DND-41 (cell line): ENCODE results near the gene NFIA.

Experiments
- ATAC-seq: fragments of 200-7000 bp; cut with Tn5 transposase; 3 replicates; pipeline ENCODE4 v1.9.1; 2021; ENCODE audit warnings: low read depth; ENCODE audit not compliant: insufficient read depth
- DNase-seq: peaks from one replicate; pipeline ENCODE4 v3.0.0-alpha.2; 2020
- H2AFZ ChIP-seq: 2 replicates; pipeline ENCODE4 v1.6.0; 2012; ENCODE audit warnings: low read depth, low read length
- H3K27ac ChIP-seq: 2 replicates; pipeline ENCODE4 v1.5.1; 2012; ENCODE audit warnings: low read length, inconsistent platforms
- H3K27me3 ChIP-seq: fragments of 200-600 bp; sonication (generic); 2 replicates; pipeline ENCODE4 v1.6.0; 2012; ENCODE audit warnings: low read length, mild to moderate bottlenecking, inconsistent platforms; ENCODE audit not compliant: insufficient read depth, poor library complexity
- H3K36me3 ChIP-seq: 2 replicates; pipeline ENCODE4 v1.5.1; 2012; ENCODE audit warnings: low read length, inconsistent platforms; ENCODE audit not compliant: insufficient read depth
- H3K4me1 ChIP-seq: 2 replicates; pipeline ENCODE4 v1.5.1; 2012; ENCODE audit warnings: mild to moderate bottlenecking, low read length; ENCODE audit not compliant: insufficient read depth
- H3K4me2 ChIP-seq: 2 replicates; pipeline ENCODE4 v1.6.0; 2012; ENCODE audit warnings: mild to moderate bottlenecking, moderate library complexity, low read length, inconsistent platforms; ENCODE audit not compliant: insufficient read depth
- H3K4me3 ChIP-seq, 2 experiments: fragments of 200-600 bp in 1 of 2; shearing (Covaris generic) in 1 of 2; 2 replicates each; pipeline ENCODE4 v1.5.1; 2012 to 2016; ENCODE audit warnings: inconsistent platforms in 2 of 2, low read length in 2 of 2, mild to moderate bottlenecking in 2 of 2, low read depth in 1 of 2, moderate library complexity in 1 of 2
- H3K79me2 ChIP-seq: 2 replicates; pipeline ENCODE4 v1.6.0; 2012; ENCODE audit warnings: low read length, inconsistent platforms; ENCODE audit not compliant: insufficient read depth
- H3K9ac ChIP-seq: 2 replicates; pipeline ENCODE4 v1.6.0; 2012; ENCODE audit warnings: low read depth, mild to moderate bottlenecking, inconsistent platforms, low read length, moderate library complexity
- H3K9me3 ChIP-seq: 2 replicates; pipeline ENCODE4 v1.5.1; 2012; ENCODE audit warnings: low read length, moderate library complexity, mild to moderate bottlenecking, inconsistent platforms; ENCODE audit not compliant: insufficient read depth, severe bottlenecking
- H4K20me1 ChIP-seq: 2 replicates; pipeline ENCODE4 v1.6.0; 2012; ENCODE audit warnings: low read length; ENCODE audit not compliant: insufficient read depth
- CTCF ChIP-seq: IDR thresholded peaks from 2 replicates; pipeline ENCODE4 v1.5.1; 2012; ENCODE audit warnings: borderline replicate concordance, low read length, moderate library complexity, mild to moderate bottlenecking; ENCODE audit not compliant: poor library complexity, severe bottlenecking; ENCODE audit errors: extremely low read depth
- EZH2 ChIP-seq: IDR thresholded peaks from 3 replicates; pipeline ENCODE4 v1.6.1; 2012; ENCODE audit warnings: borderline replicate concordance, low read depth, mild to moderate bottlenecking, moderate library complexity, low read length, inconsistent platforms; ENCODE audit not compliant: severe bottlenecking

NFIA gene

GRCh38 chr1:61152066-61152465, 69.7 kb downstream of the NFIA start:
- Histone ChIP-seq H3K9ac (no peak overlapping the region), H3K9me3 (no peaks in the 10 kb centered on the region), H2AFZ (no peak overlapping the region), H3K4me2 (no peak overlapping the region), H3K27me3 (no peaks in the 10 kb centered on the region), H3K27ac (no peak overlapping the region), H3K36me3 (no peaks in the 10 kb centered on the region), H3K4me3 (no peak overlapping the region), H3K79me2 (no peaks in the 10 kb centered on the region), H4K20me1 (no peaks in the 10 kb centered on the region), H3K4me1 (no peaks in the 10 kb centered on the region)
- no peak for ATAC-seq
- no peak for TF ChIP-seq CTCF
- TF ChIP-seq EZH2 = no peak
- no peak for DNase-seq

GRCh38 chr1:61152469-61153105, 70.2 kb downstream of the NFIA start:
- Histone ChIP-seq H3K4me2 (no peak overlapping the region), H3K4me1 (peaks cover 1% of the 10 kb centered on the region; the same call in 1 of the 2 replicates), H3K36me3 (no peaks in the 10 kb centered on the region), H3K9me3 (no peaks in the 10 kb centered on the region), H3K27me3 (no peaks in the 10 kb centered on the region), H3K4me3 (no peak overlapping the region), H2AFZ (no peak overlapping the region), H3K79me2 (no peaks in the 10 kb centered on the region), H3K27ac (no peak overlapping the region), H3K9ac (no peak overlapping the region), H4K20me1 (no peaks in the 10 kb centered on the region)
- ATAC-seq (no peak), DNase-seq (no peak)
- TF ChIP-seq EZH2 (no peak), CTCF (no peak)

- no peaks in the 10 kb centered on the region for H3K79me2 ChIP-seq
- ATAC-seq (no peak), DNase-seq (no peak)
- H3K4me2 ChIP-seq = no peak overlapping the region
- H3K4me3 ChIP-seq = no peak overlapping the region
- H3K4me1 ChIP-seq = peaks cover 5% of the 10 kb centered on the region; the same call in 1 of the 2 replicates
- H4K20me1 ChIP-seq = no peaks in the 10 kb centered on the region
- H3K27me3 ChIP-seq = no peaks in the 10 kb centered on the region
- TF ChIP-seq EZH2 (no peak), CTCF (no peak)
- H3K9me3 ChIP-seq = no peaks in the 10 kb centered on the region
- no peak overlapping the region for H3K9ac ChIP-seq
- H3K36me3 ChIP-seq = no peaks in the 10 kb centered on the region
- H2AFZ ChIP-seq = no peak overlapping the region
- no peak overlapping the region for H3K27ac ChIP-seq
Observed at GRCh38 chr1:61156576-61157467, 74.5 kb downstream of the NFIA start.
